K562 (cell line): ENCODE results near the gene MYO1F. TPM values are rescaled to one million over a fixed set of nuclear protein-coding genes. Genes with fewer than 3 reads are reported as not detected.

ENCODE experiments used
- BACH1 ChIP-seq: fragments of 200-800 bp; sonication (Bioruptor generic); IDR thresholded peaks from 2 replicates; pipeline ENCODE4 v1.6.1; 2016; ENCODE audit warnings: missing genetic modification characterization, missing compliant biosample characterization
- DPF2 ChIP-seq: fragments of 450-650 bp; IDR thresholded peaks from 2 replicates; pipeline ENCODE4 v1.6.1; 2016
- ERF ChIP-seq: fragments of 450-650 bp; formaldehyde crosslinking; IDR thresholded peaks from 2 replicates; pipeline ENCODE4 v1.4.0; 2020; ENCODE audit warnings: mild to moderate bottlenecking, mixed read lengths
- HNRNPH1 ChIP-seq: fragments of 200-400 bp; formaldehyde crosslinking; optimal IDR thresholded peaks from 2 replicates; pipeline ENCODE3; 2017; ENCODE audit warnings: low read depth, mild to moderate bottlenecking, low read length, moderate library complexity
- MAFG ChIP-seq: fragments of 450-650 bp; conservative IDR thresholded peaks from 2 replicates; pipeline ENCODE4 v1.6.1; 2016; ENCODE audit warnings: missing genetic modification characterization, missing compliant biosample characterization
- MAZ ChIP-seq, 2 experiments: fragments of 450-650 bp in 1 of 2; sonication (generic) in 1 of 2; formaldehyde crosslinking; IDR thresholded peaks in 1 of 2; conservative IDR thresholded peaks in 1 of 2; 2 replicates each; pipeline versions ENCODE4 v1.4.0 to v1.5.0; 2020; ENCODE audit warnings: mild to moderate bottlenecking in 1 of 2, missing genetic modification reagents in 1 of 2
- NFE2 ChIP-seq: IDR thresholded peaks from 2 replicates; pipeline ENCODE4 v1.6.1; 2014; ENCODE audit warnings: antibody characterized with exemption, low read depth
- NFRKB ChIP-seq: fragments of 450-650 bp; IDR thresholded peaks from 2 replicates; pipeline ENCODE4 v1.6.1; 2016; ENCODE audit warnings: low read depth
- PTRF ChIP-seq: fragments of 450-650 bp; IDR thresholded peaks from 2 replicates; pipeline ENCODE4 v1.6.1; 2016; ENCODE audit warnings: mild to moderate bottlenecking, missing genetic modification characterization, missing compliant biosample characterization
- RFX7 ChIP-seq: fragments of 250-450 bp; sonication (Bioruptor Pico); IDR thresholded peaks from 2 replicates; pipeline ENCODE4 v1.5.1; 2021; ENCODE audit warnings: mild to moderate bottlenecking
- RNF2 ChIP-seq: sonication (generic); IDR thresholded peaks from 2 replicates; pipeline ENCODE4 v1.6.1; 2016
- SRSF1 ChIP-seq: fragments of 200-400 bp; formaldehyde crosslinking; IDR thresholded peaks from 2 replicates; pipeline ENCODE4 v1.6.1; 2017; ENCODE audit warnings: mild to moderate bottlenecking, low read depth, low read length, moderate library complexity
- ZNF134 ChIP-seq: fragments of 250-450 bp; sonication (Bioruptor Pico); conservative IDR thresholded peaks from 2 replicates; pipeline ENCODE4 v1.4.0; 2020
- ZNF316 ChIP-seq: fragments of 450-650 bp; IDR thresholded peaks from 2 replicates; pipeline ENCODE4 v1.6.1; 2016
- ZNF384 ChIP-seq: IDR thresholded peaks from 2 replicates; pipeline ENCODE4 v1.6.1; 2012; ENCODE audit warnings: low read depth, low read length, improper control_type of control experiment
- polyA plus RNA-seq, 8 experiments: library from polyadenylated mRNA; depleted of rRNA in 4 of 8; stranded (reverse) in 5 of 8; unstranded in 3 of 8; fragments of >200 nt; fragmentation: Nextera tagmentation in 2 of 8; fragmentation: Illumina TruSeq in 1 of 8; extraction: Ambion mirVana in 2 of 8; extraction: Trizol in 1 of 8; gene quantifications; 2 replicates each; pipeline versions ENCODE4 v1.2.1 to v1.2.3, GENCODE V29; 2011 to 2014; ENCODE audit warnings: inconsistent platforms in 1 of 8, missing spikeins in 1 of 8
- total RNA-seq, 7 experiments: library from RNA; depleted of rRNA in 6 of 7; stranded (reverse); fragments of >200 nt in 6 of 7; fragmentation: Illumina TruSeq in 2 of 7; extraction: Trizol in 2 of 7; gene quantifications; 2 replicates each; pipeline versions ENCODE4 v1.2.1 to v1.2.3, GENCODE V29; 2011 to 2021; ENCODE audit warnings: low replicate concordance in 1 of 7
- TF ChIP-seq, protein P1 (sequence below): fragments of 450-650 bp; IDR thresholded peaks from 2 replicates; pipeline ENCODE4 v1.6.1; 2016; ENCODE audit warnings: mild to moderate bottlenecking
- TF ChIP-seq, protein P2 (sequence below), 2 experiments: fragments of 450-650 bp; conservative IDR thresholded peaks; 2 replicates each; pipeline ENCODE4 v1.6.1; 2017; ENCODE audit warnings: mild to moderate bottlenecking in 2 of 2, moderate library complexity in 2 of 2
- TF ChIP-seq, protein P3 (sequence below): fragments of 450-650 bp; IDR thresholded peaks from 2 replicates; pipeline ENCODE4 v1.6.1; 2016

The MYO1F gene
- total and polyA plus RNA-seq, 9 of the 15 experiments (the other 6 are each of a cell fraction or from before 2014, with no cell fraction given), result 0.78 to 9.4 (median 4.3) TPM

DNA sequence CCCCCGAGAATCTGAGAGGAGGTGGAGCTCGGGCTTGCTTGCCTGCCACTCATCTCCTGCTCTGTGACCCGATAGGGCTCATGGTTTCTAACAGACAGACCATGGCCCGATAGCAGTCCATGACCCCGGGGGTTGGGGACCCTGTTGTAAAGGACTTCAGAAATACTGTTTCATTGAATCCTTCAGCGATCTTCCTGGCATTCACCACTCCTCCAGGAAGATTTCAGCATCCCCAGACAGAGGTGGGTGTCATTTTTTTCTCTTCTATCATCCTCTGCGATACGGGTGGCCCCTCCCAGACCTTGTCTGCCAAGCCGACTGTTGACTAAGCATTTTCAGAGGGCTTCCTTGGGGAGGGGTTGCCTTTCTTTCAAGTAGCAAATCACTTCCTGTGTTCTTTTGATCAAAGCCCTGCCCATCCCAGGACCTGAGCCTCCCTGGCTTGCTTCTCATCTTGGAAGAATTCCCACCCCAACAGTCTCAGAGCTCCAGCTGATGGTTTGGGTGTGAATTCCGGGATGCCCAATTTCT lies 1.7 kb downstream of the MYO1F start (continued):
- peak; percentile 59 for TF ChIP-seq ZNF384
- peak in 1 of 2 experiments; percentile 52; a peak in 1 of 4 replicates for TF ChIP-seq MAZ (CRISPR knock-in tag; conservative IDR thresholded peaks at IDR 0.05 in 1 of 2, IDR thresholded peaks at IDR 0.05 in 1 of 2)
- TF ChIP-seq DPF2, result peak; percentile 40; the same call in 1 of the 2 replicates
- TF ChIP-seq ZNF134 (CRISPR knock-in tag), result no peak
- TF ChIP-seq RNF2, result no peak
- peak; percentile 69 for TF ChIP-seq BACH1
- TF ChIP-seq, protein P1, sequence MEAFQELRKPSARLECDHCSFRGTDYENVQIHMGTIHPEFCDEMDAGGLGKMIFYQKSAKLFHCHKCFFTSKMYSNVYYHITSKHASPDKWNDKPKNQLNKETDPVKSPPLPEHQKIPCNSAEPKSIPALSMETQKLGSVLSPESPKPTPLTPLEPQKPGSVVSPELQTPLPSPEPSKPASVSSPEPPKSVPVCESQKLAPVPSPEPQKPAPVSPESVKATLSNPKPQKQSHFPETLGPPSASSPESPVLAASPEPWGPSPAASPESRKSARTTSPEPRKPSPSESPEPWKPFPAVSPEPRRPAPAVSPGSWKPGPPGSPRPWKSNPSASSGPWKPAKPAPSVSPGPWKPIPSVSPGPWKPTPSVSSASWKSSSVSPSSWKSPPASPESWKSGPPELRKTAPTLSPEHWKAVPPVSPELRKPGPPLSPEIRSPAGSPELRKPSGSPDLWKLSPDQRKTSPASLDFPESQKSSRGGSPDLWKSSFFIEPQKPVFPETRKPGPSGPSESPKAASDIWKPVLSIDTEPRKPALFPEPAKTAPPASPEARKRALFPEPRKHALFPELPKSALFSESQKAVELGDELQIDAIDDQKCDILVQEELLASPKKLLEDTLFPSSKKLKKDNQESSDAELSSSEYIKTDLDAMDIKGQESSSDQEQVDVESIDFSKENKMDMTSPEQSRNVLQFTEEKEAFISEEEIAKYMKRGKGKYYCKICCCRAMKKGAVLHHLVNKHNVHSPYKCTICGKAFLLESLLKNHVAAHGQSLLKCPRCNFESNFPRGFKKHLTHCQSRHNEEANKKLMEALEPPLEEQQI, result no peak
- TF ChIP-seq SRSF1, result no peak
- TF ChIP-seq NFRKB, result no peak
- TF ChIP-seq ZNF316, result peak; percentile 96
- TF ChIP-seq, protein P2, sequence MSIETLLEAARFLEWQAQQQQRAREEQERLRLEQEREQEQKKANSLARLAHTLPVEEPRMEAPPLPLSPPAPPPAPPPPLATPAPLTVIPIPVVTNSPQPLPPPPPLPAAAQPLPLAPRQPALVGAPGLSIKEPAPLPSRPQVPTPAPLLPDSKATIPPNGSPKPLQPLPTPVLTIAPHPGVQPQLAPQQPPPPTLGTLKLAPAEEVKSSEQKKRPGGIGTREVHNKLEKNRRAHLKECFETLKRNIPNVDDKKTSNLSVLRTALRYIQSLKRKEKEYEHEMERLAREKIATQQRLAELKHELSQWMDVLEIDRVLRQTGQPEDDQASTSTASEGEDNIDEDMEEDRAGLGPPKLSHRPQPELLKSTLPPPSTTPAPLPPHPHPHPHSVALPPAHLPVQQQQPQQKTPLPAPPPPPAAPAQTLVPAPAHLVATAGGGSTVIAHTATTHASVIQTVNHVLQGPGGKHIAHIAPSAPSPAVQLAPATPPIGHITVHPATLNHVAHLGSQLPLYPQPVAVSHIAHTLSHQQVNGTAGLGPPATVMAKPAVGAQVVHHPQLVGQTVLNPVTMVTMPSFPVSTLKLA (conservative IDR thresholded peaks at IDR 0.05), result no peak
- TF ChIP-seq, protein P3, sequence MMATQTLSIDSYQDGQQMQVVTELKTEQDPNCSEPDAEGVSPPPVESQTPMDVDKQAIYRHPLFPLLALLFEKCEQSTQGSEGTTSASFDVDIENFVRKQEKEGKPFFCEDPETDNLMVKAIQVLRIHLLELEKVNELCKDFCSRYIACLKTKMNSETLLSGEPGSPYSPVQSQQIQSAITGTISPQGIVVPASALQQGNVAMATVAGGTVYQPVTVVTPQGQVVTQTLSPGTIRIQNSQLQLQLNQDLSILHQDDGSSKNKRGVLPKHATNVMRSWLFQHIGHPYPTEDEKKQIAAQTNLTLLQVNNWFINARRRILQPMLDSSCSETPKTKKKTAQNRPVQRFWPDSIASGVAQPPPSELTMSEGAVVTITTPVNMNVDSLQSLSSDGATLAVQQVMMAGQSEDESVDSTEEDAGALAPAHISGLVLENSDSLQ, result peak; percentile 89
- no peak for TF ChIP-seq ERF (CRISPR knock-in tag)
- peak; percentile 65 for TF ChIP-seq MAFG (tag)
- peak; percentile 74 for TF ChIP-seq NFE2
- TF ChIP-seq RFX7, result no peak
- no peak for TF ChIP-seq HNRNPH1
- TF ChIP-seq PTRF (tag), result no peak
